ENCODE data around the gene LRP2BP. TPM values are rescaled to one million over a fixed set of nuclear protein-coding genes. Genes with fewer than 3 reads are reported as not detected.

LRP2BP gene
- total and polyA plus RNA-seq, 4 donors, result 0.09 to 0.64 (median 0.20) TPM

DNA sequence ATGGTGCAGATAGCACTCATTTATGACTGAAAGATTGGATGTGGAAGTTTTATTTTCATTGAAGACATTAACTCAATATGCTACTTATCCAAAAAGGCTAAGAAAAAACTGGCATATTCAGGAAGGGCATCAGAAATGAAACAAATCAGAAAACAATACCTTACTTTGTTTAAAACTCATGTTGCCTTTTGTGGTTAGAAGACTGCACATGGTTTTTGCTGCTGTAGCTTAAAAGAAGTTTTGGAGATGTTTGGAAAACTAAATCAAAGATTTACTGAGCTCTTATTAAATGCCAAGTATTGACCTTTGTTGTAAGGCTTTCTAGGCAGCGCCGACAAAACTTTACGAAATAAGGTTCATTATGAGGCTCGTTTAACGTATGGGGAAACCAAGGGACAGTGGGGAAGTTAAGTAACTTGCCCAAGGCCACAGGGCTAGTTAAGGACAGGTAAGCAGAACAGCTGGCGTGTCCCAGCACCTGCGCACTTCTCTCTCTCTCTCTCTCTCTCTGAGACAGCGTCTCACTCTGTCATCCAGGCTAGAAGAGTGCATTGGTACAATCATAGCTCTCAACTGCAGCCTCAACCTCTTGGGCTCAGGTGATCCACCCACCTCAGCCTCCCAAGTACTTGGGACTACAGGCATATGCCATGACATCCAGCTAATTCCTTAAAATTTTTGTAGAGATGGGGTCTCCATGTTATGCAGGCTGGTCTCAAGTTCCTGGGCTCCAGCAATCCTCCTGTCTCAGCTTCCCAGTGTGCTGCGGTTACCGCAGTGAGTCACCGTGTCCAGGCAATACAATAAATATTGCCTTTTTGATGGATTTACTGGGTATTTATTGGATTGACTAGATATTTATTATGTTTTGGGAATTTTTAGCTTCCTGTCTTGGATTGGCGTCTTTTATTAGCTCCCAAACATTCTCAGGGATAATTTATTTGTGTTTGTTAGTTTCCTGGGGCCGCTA, 16.1 kb downstream of the LRP2BP start:
- H3K9me3 ChIP-seq (ENCODE audit: control insufficient read depth in 4 of 4, low read length in 3 of 4), result peaks cover 0 to 4% (median 0%) of the 10 kb centered on the region in 4 donors
- peaks cover 0 to 5% (median 1%) of the 10 kb centered on the region in 4 donors for H3K4me1 ChIP-seq (ENCODE audit: control insufficient read depth in 4 of 4, insufficient read depth in 4 of 4, low read length in 3 of 4)
- H3K36me3 ChIP-seq (ENCODE audit: control insufficient read depth in 4 of 4, insufficient read depth in 3 of 4, low read depth in 1 of 4, low read length in 3 of 4), result no peaks in the 10 kb centered on the region
- DNase-seq (ENCODE audit: low spot score), result no peak
- no peak for TF ChIP-seq GABPA (IDR thresholded peaks at IDR 0.05 in 1 of 2, conservative IDR thresholded peaks at IDR 0.05 in 1 of 2)
- no peak for TF ChIP-seq FOXA1 (IDR thresholded peaks at IDR 0.05)
- TF ChIP-seq TAF1 (conservative IDR thresholded peaks at IDR 0.05), result no peak
- TF ChIP-seq FOXA2 (IDR thresholded peaks at IDR 0.05), result no peak
- TF ChIP-seq SP1 (IDR thresholded peaks at IDR 0.05), result no peak
- TF ChIP-seq YY1 (IDR thresholded peaks at IDR 0.05), result no peak
- no peak for TF ChIP-seq HNF4G (IDR thresholded peaks at IDR 0.05)
- TF ChIP-seq, protein P1, sequence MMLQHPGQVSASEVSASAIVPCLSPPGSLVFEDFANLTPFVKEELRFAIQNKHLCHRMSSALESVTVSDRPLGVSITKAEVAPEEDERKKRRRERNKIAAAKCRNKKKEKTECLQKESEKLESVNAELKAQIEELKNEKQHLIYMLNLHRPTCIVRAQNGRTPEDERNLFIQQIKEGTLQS (IDR thresholded peaks at IDR 0.05), result no peak
- TF ChIP-seq, protein P2, sequence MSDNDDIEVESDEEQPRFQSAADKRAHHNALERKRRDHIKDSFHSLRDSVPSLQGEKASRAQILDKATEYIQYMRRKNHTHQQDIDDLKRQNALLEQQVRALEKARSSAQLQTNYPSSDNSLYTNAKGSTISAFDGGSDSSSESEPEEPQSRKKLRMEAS (IDR thresholded peaks at IDR 0.05), result no peak
- no peak for TF ChIP-seq EGR1 (IDR thresholded peaks at IDR 0.05; ENCODE audit: low read depth in 2 of 2)
- no peak for TF ChIP-seq RAD21 (IDR thresholded peaks at IDR 0.05)
- no peak for TF ChIP-seq NR2F2 (IDR thresholded peaks at IDR 0.05)
- TF ChIP-seq, protein P3, sequence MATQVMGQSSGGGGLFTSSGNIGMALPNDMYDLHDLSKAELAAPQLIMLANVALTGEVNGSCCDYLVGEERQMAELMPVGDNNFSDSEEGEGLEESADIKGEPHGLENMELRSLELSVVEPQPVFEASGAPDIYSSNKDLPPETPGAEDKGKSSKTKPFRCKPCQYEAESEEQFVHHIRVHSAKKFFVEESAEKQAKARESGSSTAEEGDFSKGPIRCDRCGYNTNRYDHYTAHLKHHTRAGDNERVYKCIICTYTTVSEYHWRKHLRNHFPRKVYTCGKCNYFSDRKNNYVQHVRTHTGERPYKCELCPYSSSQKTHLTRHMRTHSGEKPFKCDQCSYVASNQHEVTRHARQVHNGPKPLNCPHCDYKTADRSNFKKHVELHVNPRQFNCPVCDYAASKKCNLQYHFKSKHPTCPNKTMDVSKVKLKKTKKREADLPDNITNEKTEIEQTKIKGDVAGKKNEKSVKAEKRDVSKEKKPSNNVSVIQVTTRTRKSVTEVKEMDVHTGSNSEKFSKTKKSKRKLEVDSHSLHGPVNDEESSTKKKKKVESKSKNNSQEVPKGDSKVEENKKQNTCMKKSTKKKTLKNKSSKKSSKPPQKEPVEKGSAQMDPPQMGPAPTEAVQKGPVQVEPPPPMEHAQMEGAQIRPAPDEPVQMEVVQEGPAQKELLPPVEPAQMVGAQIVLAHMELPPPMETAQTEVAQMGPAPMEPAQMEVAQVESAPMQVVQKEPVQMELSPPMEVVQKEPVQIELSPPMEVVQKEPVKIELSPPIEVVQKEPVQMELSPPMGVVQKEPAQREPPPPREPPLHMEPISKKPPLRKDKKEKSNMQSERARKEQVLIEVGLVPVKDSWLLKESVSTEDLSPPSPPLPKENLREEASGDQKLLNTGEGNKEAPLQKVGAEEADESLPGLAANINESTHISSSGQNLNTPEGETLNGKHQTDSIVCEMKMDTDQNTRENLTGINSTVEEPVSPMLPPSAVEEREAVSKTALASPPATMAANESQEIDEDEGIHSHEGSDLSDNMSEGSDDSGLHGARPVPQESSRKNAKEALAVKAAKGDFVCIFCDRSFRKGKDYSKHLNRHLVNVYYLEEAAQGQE (IDR thresholded peaks at IDR 0.05), result no peak
- H3K4me3 ChIP-seq (ENCODE audit: low read depth in 1 of 3, low read length in 3 of 3), result no peak overlapping the region
- H3K9ac ChIP-seq (ENCODE audit: low read depth in 1 of 2, low read length in 2 of 2), result peak overlapping the region in 1 of 2 donors; percentile 29
- WGBS, result 82% methylated on average over 13 of the region's 13 CpGs
- H3K27ac ChIP-seq (ENCODE audit: low read depth in 1 of 2, low read length in 2 of 2), result peak overlapping the region; percentile 52 to 71
- H3K27me3 ChIP-seq (ENCODE audit: control insufficient read depth in 4 of 4, insufficient read depth in 4 of 4, low read length in 3 of 4), result no peaks in the 10 kb centered on the region

DNA sequence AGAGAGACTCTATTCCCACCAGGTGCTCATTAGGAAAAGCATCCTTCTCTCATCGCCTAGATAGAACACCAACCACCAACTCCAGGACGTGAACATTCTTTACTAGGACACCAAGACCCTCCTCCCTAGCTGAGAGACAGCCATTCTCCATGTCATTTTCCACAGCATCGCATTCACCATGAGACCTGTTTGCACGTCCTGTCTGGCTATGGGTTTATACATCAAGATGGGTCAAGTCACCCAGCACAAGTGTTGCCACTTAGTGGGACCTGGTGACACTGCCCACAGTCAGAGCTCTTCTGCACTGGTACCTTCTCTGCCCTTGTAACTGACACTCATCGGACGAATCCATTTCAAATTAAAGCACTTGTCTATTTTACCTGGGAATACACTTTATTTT, 17.5 kb downstream of the LRP2BP start:
- Histone ChIP-seq H3K36me3 (ENCODE audit: control insufficient read depth in 4 of 4, insufficient read depth in 3 of 4, low read depth in 1 of 4, low read length in 3 of 4) (no peaks in the 10 kb centered on the region), H3K4me3 (ENCODE audit: low read depth in 1 of 3, low read length in 3 of 3) (no peak overlapping the region), H3K9ac (ENCODE audit: low read depth in 1 of 2, low read length in 2 of 2) (no peak overlapping the region), H3K4me1 (ENCODE audit: control insufficient read depth in 4 of 4, insufficient read depth in 4 of 4, low read length in 3 of 4) (peaks cover 0 to 5% (median 1%) of the 10 kb centered on the region in 4 donors), H3K27me3 (ENCODE audit: control insufficient read depth in 4 of 4, insufficient read depth in 4 of 4, low read length in 3 of 4) (no peaks in the 10 kb centered on the region), H3K9me3 (ENCODE audit: control insufficient read depth in 4 of 4, low read length in 3 of 4) (peaks cover 0 to 4% (median 0%) of the 10 kb centered on the region in 4 donors), H3K27ac (ENCODE audit: low read depth in 1 of 2, low read length in 2 of 2) (no peak overlapping the region)
- 99% methylated on average over 6 of the region's 6 CpGs for WGBS
- TF ChIP-seq GABPA (IDR thresholded peaks at IDR 0.05 in 1 of 2, conservative IDR thresholded peaks at IDR 0.05 in 1 of 2), result no peak
- TF ChIP-seq HNF4G (IDR thresholded peaks at IDR 0.05), result no peak
- TF ChIP-seq, protein P1 (IDR thresholded peaks at IDR 0.05), result no peak
- no peak for TF ChIP-seq RXRA (IDR thresholded peaks at IDR 0.05)
- no peak for TF ChIP-seq FOXA2 (IDR thresholded peaks at IDR 0.05)
- TF ChIP-seq RAD21 (IDR thresholded peaks at IDR 0.05), result no peak
- no peak for TF ChIP-seq EGR1 (IDR thresholded peaks at IDR 0.05; ENCODE audit: low read depth in 2 of 2)
- TF ChIP-seq, protein P2 (IDR thresholded peaks at IDR 0.05), result no peak
- DNase-seq (ENCODE audit: low spot score), result no peak

All from liver (tissue), 9 donors.